Measurements from ENCODE around the gene GPR137.
"Not testable (repeated sequence)": the region's sequence is repeated elsewhere in the genome, so short reads cannot be mapped to it uniquely, and the experiment has no call there.

GPR137 gene

GRCh38 chr11:64304316-64305072 lies 18.8 kb downstream of the GPR137 start:
- peak; percentile 85 to 96 (median 92) for DNase-seq (ENCODE audit: low read depth in 3 of 3)

- DNase-seq (ENCODE audit: low read depth in 3 of 3) = peak; percentile 99 to 100 (median 100)
These were observed 19.5 kb downstream of the GPR137 start, which contains the start of gene ESRRA for GRCh38 chr11:64305075-64305690. ESRRA (plus strand) TSS chr11:64305524; CDS start chr11:64307180, 1,656 bp downstream.

GRCh38 chr11:64305691-64306562 lies 20.3 kb downstream of the GPR137 start:
- peak; percentile 61 to 67 (median 64) for DNase-seq (ENCODE audit: low read depth in 3 of 3)

- no peak for DNase-seq (ENCODE audit: low read depth in 3 of 3)
These were observed 20.9 kb downstream of the GPR137 start for GRCh38 chr11:64306563-64306875.

GRCh38 chr11:64306876-64307622 lies 21.4 kb downstream of the GPR137 start:
- DNase-seq (ENCODE audit: low read depth in 3 of 3) = no peak

- not testable (repeated sequence) for DNase-seq (ENCODE audit: low read depth in 3 of 3)
These were observed 22.1 kb downstream of the GPR137 start for GRCh38 chr11:64307795-64308194.

- DNase-seq (ENCODE audit: low read depth in 3 of 3) = no peak
These were observed 27.3 kb downstream of the GPR137 start for GRCh38 chr11:64312947-64313346.

GRCh38 chr11:64313491-64314145 lies 28.0 kb downstream of the GPR137 start:
- no peak for DNase-seq (ENCODE audit: low read depth in 3 of 3)

- no peak for DNase-seq (ENCODE audit: low read depth in 3 of 3)
These were observed 28.6 kb downstream of the GPR137 start for GRCh38 chr11:64314146-64314804.

GRCh38 chr11:64314805-64315561 lies 29.3 kb downstream of the GPR137 start:
- DNase-seq (ENCODE audit: low read depth in 3 of 3) = no peak

- DNase-seq (ENCODE audit: low read depth in 3 of 3) = not testable (repeated sequence)
These were observed 30.2 kb downstream of the GPR137 start for GRCh38 chr11:64315667-64316526.

- no peak for DNase-seq (ENCODE audit: low read depth in 3 of 3)
These were observed 31.1 kb downstream of the GPR137 start for GRCh38 chr11:64316672-64317324.

GRCh38 chr11:64317325-64317960 lies 31.8 kb downstream of the GPR137 start, which contains the start of gene TRMT112:
TRMT112 (minus strand) TSS chr11:64317559; CDS start chr11:64317526, 33 bp downstream.
- peak; percentile 81 to 94 (median 90) for DNase-seq (ENCODE audit: low read depth in 3 of 3)

GRCh38 chr11:64317961-64318765 lies 32.5 kb downstream of the GPR137 start, which contains the start of gene PRDX5:
PRDX5 (plus strand) TSS chr11:64318121; CDS start chr11:64318216, 95 bp downstream.
- DNase-seq (ENCODE audit: low read depth in 3 of 3) = peak; percentile 85 to 90 (median 86)

- DNase-seq (ENCODE audit: low read depth in 3 of 3) = no peak
These were observed 33.4 kb downstream of the GPR137 start for GRCh38 chr11:64318766-64319761.
